H1 (cell line): ENCODE data around the gene LSM10. TPM values are rescaled to one million over a fixed set of nuclear protein-coding genes. Genes with fewer than 3 reads are reported as not detected.

Source experiments
- CTCF ChIA-PET: fragments of 300-600 bp; sonication (Branson Sonifier 250); formaldehyde crosslinking; loops from one replicate; lab custom pipeline; 2021; ENCODE audit not compliant: partially characterized antibody; lab: Charles Lee
- POLR2A ChIA-PET: fragments of 300-600 bp; sonication (Branson Sonifier 250); formaldehyde crosslinking; loops from one replicate; lab custom pipeline; 2021; ENCODE audit warnings: inconsistent platforms; ENCODE audit not compliant: partially characterized antibody; lab: Charles Lee
- DNase-seq, 2 experiments: peaks; one replicate each; pipeline versions ENCODE4 v3.0.0 to v3.0.0-alpha.2; 2010 to 2022; ENCODE audit warnings: low spot score in 2 of 2, low read depth in 1 of 2, mixed read lengths in 1 of 2
- FAIRE-seq: peaks from 2 replicates; lab custom pipeline; 2011; peaks lifted over from hg19 to GRCh38; lab: Jason Lieb, UNC
- H2AFZ ChIP-seq: 2 replicates; pipeline ENCODE4 v1.8.1; 2012; ENCODE audit warnings: low read length, inconsistent platforms
- H2AK5ac ChIP-seq: 2 replicates; pipeline ENCODE4 v1.6.1; 2013; ENCODE audit warnings: low read depth, low read length
- H2BK120ac ChIP-seq: replicated peaks from 2 replicates; pipeline ENCODE3; 2013; ENCODE audit warnings: low read depth, low read length, inconsistent platforms
- H2BK12ac ChIP-seq: 2 replicates; pipeline ENCODE4 v1.6.1; 2013; ENCODE audit warnings: low read depth, low read length
- H2BK15ac ChIP-seq: 2 replicates; pipeline ENCODE4 v1.6.1; 2013; ENCODE audit warnings: low read length
- H2BK20ac ChIP-seq: 2 replicates; pipeline ENCODE4 v1.6.1; 2013; ENCODE audit warnings: low read length
- H2BK5ac ChIP-seq: 2 replicates; pipeline ENCODE4 v1.6.1; 2013; ENCODE audit warnings: low read depth, low read length
- H3K14ac ChIP-seq: 2 replicates; pipeline ENCODE4 v1.6.1; 2013; ENCODE audit warnings: inconsistent platforms; ENCODE audit not compliant: insufficient read length
- H3K18ac ChIP-seq: 2 replicates; pipeline ENCODE4 v1.6.1; 2013; ENCODE audit warnings: low read length; ENCODE audit errors: extremely low read depth
- H3K23ac ChIP-seq: 2 replicates; pipeline ENCODE4 v1.6.1; 2013; ENCODE audit warnings: inconsistent platforms; ENCODE audit not compliant: insufficient read length
- H3K23me2 ChIP-seq: 2 replicates; pipeline ENCODE4 v1.6.1; 2013; ENCODE audit warnings: low read depth, low read length
- H3K27ac ChIP-seq: 2 replicates; pipeline ENCODE4 v1.6.1; 2011; ENCODE audit warnings: low read depth, low read length, inconsistent platforms
- H3K27me3 ChIP-seq, 4 experiments: replicated peaks in 1 of 4; 1 replicate in 1 of 4; 2 replicates in 3 of 4; pipeline versions ENCODE4 v1.6.1 to v1.8.1; 2011 to 2013; ENCODE audit warnings: low read length in 3 of 4, mild to moderate bottlenecking in 3 of 4, inconsistent platforms in 2 of 4, mixed read lengths in 2 of 4, moderate library complexity in 1 of 4; ENCODE audit not compliant: control insufficient read depth in 3 of 4, insufficient read depth in 3 of 4; ENCODE audit errors: extremely low read depth in 1 of 4
- H3K36me3 ChIP-seq, 4 experiments: 2 replicates each; pipeline versions ENCODE4 v1.6.1 to v1.8.1; 2011 to 2013; ENCODE audit warnings: mild to moderate bottlenecking in 4 of 4, low read length in 3 of 4, moderate library complexity in 2 of 4, control low read depth in 1 of 4, inconsistent platforms in 1 of 4; ENCODE audit not compliant: insufficient read depth in 4 of 4, control insufficient read depth in 2 of 4
- H3K4ac ChIP-seq: replicated peaks from 2 replicates; pipeline ENCODE3; 2013; ENCODE audit warnings: low read length, low read depth, mixed read lengths, inconsistent platforms; ENCODE audit not compliant: insufficient read length
- H3K4me1 ChIP-seq, 4 experiments: replicated peaks in 1 of 4; 1 replicate in 1 of 4; 2 replicates in 3 of 4; pipeline versions ENCODE4 v1.6.1 to v1.8.1; 2011 to 2013; ENCODE audit warnings: low read length in 3 of 4, inconsistent platforms in 2 of 4, mixed read lengths in 1 of 4; ENCODE audit not compliant: insufficient read depth in 4 of 4, control insufficient read depth in 3 of 4
- H3K4me2 ChIP-seq, 2 experiments: 2 replicates each; pipeline versions ENCODE4 v1.6.1 to v1.8.1; 2011 to 2013; ENCODE audit warnings: low read depth in 2 of 2, low read length in 2 of 2, control low read depth in 1 of 2, inconsistent platforms in 1 of 2, mild to moderate bottlenecking in 1 of 2; ENCODE audit not compliant: insufficient read depth in 1 of 2
- H3K4me3 ChIP-seq, 4 experiments: fragments of 200-600, 300-600 bp in 1 of 4; sonication (generic), shearing (Covaris generic), sonication (Bioruptor Twin) in 1 of 4; 2 replicates each; pipeline versions ENCODE4 v1.5.1 to v1.8.1; 2011 to 2016; ENCODE audit warnings: low read length in 4 of 4, low read depth in 3 of 4, control low read depth in 2 of 4, inconsistent platforms in 2 of 4, mild to moderate bottlenecking in 2 of 4, mixed read lengths in 1 of 4, moderate library complexity in 1 of 4; ENCODE audit not compliant: insufficient read depth in 2 of 4; ENCODE audit errors: extremely low read depth in 1 of 4
- H3K56ac ChIP-seq: replicated peaks from 2 replicates; pipeline ENCODE3; 2013; ENCODE audit warnings: low read depth, mild to moderate bottlenecking, mixed read lengths, low read length, inconsistent platforms; ENCODE audit not compliant: insufficient read length
- H3K79me1 ChIP-seq: 2 replicates; pipeline ENCODE4 v1.6.1; 2013; ENCODE audit warnings: low read depth, low read length, control low read depth
- H3K79me2 ChIP-seq, 2 experiments: 2 replicates each; pipeline versions ENCODE4 v1.6.1 to v1.8.1; 2012 to 2013; ENCODE audit warnings: low read length in 2 of 2, mild to moderate bottlenecking in 2 of 2, inconsistent platforms in 1 of 2; ENCODE audit not compliant: insufficient read depth in 2 of 2, control insufficient read depth in 1 of 2
- H3K9ac ChIP-seq, 4 experiments: replicated peaks in 1 of 4; 1 replicate in 1 of 4; 2 replicates in 3 of 4; pipeline versions ENCODE4 v1.6.1 to v1.8.1; 2011 to 2013; ENCODE audit warnings: low read depth in 3 of 4, low read length in 3 of 4, control low read depth in 2 of 4, mild to moderate bottlenecking in 2 of 4, moderate library complexity in 2 of 4, inconsistent platforms in 1 of 4; ENCODE audit errors: extremely low read depth in 1 of 4
- H3K9me3 ChIP-seq, 2 experiments: 2 replicates each; pipeline versions ENCODE4 v1.6.1 to v1.8.1; 2012 to 2013; ENCODE audit warnings: mild to moderate bottlenecking in 2 of 2, moderate library complexity in 2 of 2, control low read depth in 1 of 2, inconsistent platforms in 1 of 2, low read depth in 1 of 2, low read length in 1 of 2, mixed read lengths in 1 of 2; ENCODE audit not compliant: insufficient read depth in 2 of 2
- H4K20me1 ChIP-seq, 2 experiments: replicated peaks in 1 of 2; 2 replicates each; pipeline versions ENCODE3 to v1.8.1; 2011 to 2013; ENCODE audit warnings: inconsistent platforms in 2 of 2, low read length in 2 of 2, mild to moderate bottlenecking in 1 of 2; ENCODE audit not compliant: insufficient read depth in 2 of 2, control insufficient read depth in 1 of 2
- H4K5ac ChIP-seq: 2 replicates; pipeline ENCODE4 v1.6.1; 2013; ENCODE audit warnings: low read length, low read depth, mixed read lengths, inconsistent platforms; ENCODE audit not compliant: insufficient read length
- H4K8ac ChIP-seq: 2 replicates; pipeline ENCODE4 v1.8.0; 2013; ENCODE audit warnings: mild to moderate bottlenecking, moderate library complexity, low read length, inconsistent platforms; ENCODE audit not compliant: insufficient read depth; ENCODE audit errors: extremely low read depth
- H4K91ac ChIP-seq: replicated peaks from 2 replicates; pipeline ENCODE3; 2013; ENCODE audit warnings: low read length, mixed read lengths, inconsistent platforms; ENCODE audit not compliant: insufficient read length
- BRCA1 ChIP-seq: IDR thresholded peaks from 2 replicates; pipeline ENCODE4 v1.6.1; 2012; ENCODE audit warnings: low read depth, low read length, improper control_type of control experiment
- EP300 ChIP-seq, 2 experiments: IDR thresholded peaks; 1 replicate in 1 of 2; 2 replicates in 1 of 2; pipeline ENCODE4 v1.6.1; 2011 to 2012; ENCODE audit warnings: low read depth in 2 of 2, low read length in 2 of 2, mild to moderate bottlenecking in 2 of 2, borderline replicate concordance in 1 of 2, inconsistent platforms in 1 of 2, moderate library complexity in 1 of 2
- GTF2F1 ChIP-seq: IDR thresholded peaks from 2 replicates; pipeline ENCODE4 v1.6.1; 2012; ENCODE audit warnings: low read depth, low read length, improper control_type of control experiment, borderline replicate concordance
- SIN3A ChIP-seq, 2 experiments: IDR thresholded peaks in 1 of 2; conservative IDR thresholded peaks in 1 of 2; 2 replicates each; pipeline ENCODE4 v1.6.1; 2011 to 2012; ENCODE audit warnings: low read length in 2 of 2, improper control_type of control experiment in 1 of 2, low read depth in 1 of 2, mild to moderate bottlenecking in 1 of 2
- SIRT6 ChIP-seq: IDR thresholded peaks from one replicate; pipeline ENCODE4 v1.7.1; 2012; ENCODE audit warnings: low read length, inconsistent platforms
- SIX5 ChIP-seq: IDR thresholded peaks from 2 replicates; pipeline ENCODE4 v1.6.1; 2011; ENCODE audit warnings: mild to moderate bottlenecking, low read depth, low read length
- SP1 ChIP-seq: IDR thresholded peaks from 2 replicates; pipeline ENCODE4 v1.6.1; 2011; ENCODE audit warnings: low read depth, low read length
- SP2 ChIP-seq: IDR thresholded peaks from 2 replicates; pipeline ENCODE4 v1.6.1; 2012; ENCODE audit warnings: mild to moderate bottlenecking, low read length, inconsistent platforms
- SP4 ChIP-seq: IDR thresholded peaks from 2 replicates; pipeline ENCODE4 v1.6.1; 2012; ENCODE audit warnings: low read length, inconsistent platforms
- SUZ12 ChIP-seq: fragments of 200-600 bp; sonication (generic); IDR thresholded peaks from 2 replicates; pipeline ENCODE4 v1.6.1; 2012; ENCODE audit warnings: mild to moderate bottlenecking, inconsistent platforms, low read length, moderate library complexity, mixed read lengths
- YY1 ChIP-seq: IDR thresholded peaks from 2 replicates; pipeline ENCODE4 v1.6.1; 2011; ENCODE audit warnings: low read depth, mild to moderate bottlenecking, low read length
- WGBS, 2 experiments: shearing (Covaris generic) in 1 of 2; methylation state at CpG; one replicate each; pipeline versions ENCODE4 v1.1.6 to v1.1.7; 2013 to 2015; ENCODE audit warnings: low lambda C conversion rate in 2 of 2, mixed read lengths in 2 of 2, inconsistent platforms in 1 of 2, low coverage in 1 of 2, missing lambda C conversion rate in 1 of 2; ENCODE audit not compliant: insufficient replicate concordance in 2 of 2, insufficient coverage in 1 of 2, insufficient read length in 1 of 2; ENCODE audit errors: extremely low coverage in 1 of 2, missing lambda C conversion rate in 1 of 2; 5-methylcytosine and 5-hydroxymethylcytosine counted together
- polyA plus RNA-seq, 7 experiments: library from polyadenylated mRNA; depleted of rRNA in 3 of 7; stranded (reverse) in 5 of 7; unstranded in 2 of 7; fragments of >200 nt in 5 of 7; fragments of 200-250 nt in 2 of 7; gene quantifications; 1 replicate in 5 of 7; 2 replicates in 1 of 7; 4 replicates in 1 of 7; pipeline versions ENCODE4 v1.2.1 to v1.2.3, GENCODE V29; 2011 to 2013; ENCODE audit warnings: missing spikeins in 2 of 7, mixed read lengths in 2 of 7
- total RNA-seq: library from RNA; stranded (reverse); fragmentation: NEBNext Ultra II Directional; extraction: Animal tissue kit (Norgen Biotek cat#: 25700); gene quantifications from 2 replicates; pipeline ENCODE4 v1.2.1, GENCODE V29; 2021

LSM10 gene
- total and polyA plus RNA-seq, 2 of the 8 experiments (the other 6 are each of a cell fraction or from before 2014, with no cell fraction given), result 59.5 to 140 TPM

- Histone ChIP-seq H3K36me3 (no peaks in the 10 kb centered on the region), H2BK15ac (peak within 1 kb of the TSS; percentile 49; the same call in 1 of the 2 replicates), H3K4ac (peak within 1 kb of the TSS; percentile 44), H3K18ac (peak within 1 kb of the TSS; percentile 92), H3K23ac (no peak within 1 kb of the TSS), H4K20me1 (peaks cover 2 to 17% of the 10 kb centered on the region in 2 experiments), H3K27me3 (no peaks in the 10 kb centered on the region), H2BK5ac (peak within 1 kb of the TSS; percentile 97), H3K4me2 (peak within 1 kb of the TSS; percentile 83 to 95), H3K9ac (peak within 1 kb of the TSS; percentile 85 to 95 (median 88)), H4K91ac (peak within 1 kb of the TSS; percentile 87), H2AK5ac (peak within 1 kb of the TSS; percentile 95), H2BK20ac (peak within 1 kb of the TSS; percentile 22; the same call in 1 of the 2 replicates), H3K23me2 (peaks cover 9% of the 10 kb centered on the region; the same call in 1 of the 2 replicates), H3K4me1 (peaks cover 6 to 17% (median 10%) of the 10 kb centered on the region in 4 experiments; a peak in 6 of 7 replicates), H4K5ac (peak within 1 kb of the TSS; percentile 74), H3K14ac (no peak within 1 kb of the TSS), H3K79me1 (peaks cover 5% of the 10 kb centered on the region; the same call in 1 of the 2 replicates), H3K79me2 (peaks cover 6 to 42% of the 10 kb centered on the region in 2 experiments), H4K8ac (peak within 1 kb of the TSS; percentile 89; the same call in 1 of the 2 replicates), H2BK12ac (peak within 1 kb of the TSS; percentile 99), H3K27ac (peak within 1 kb of the TSS; percentile 94), H3K56ac (peak within 1 kb of the TSS; percentile 83), H3K4me3 (peak within 1 kb of the TSS; percentile 71 to 94 (median 92)), H3K9me3 (no peaks in the 10 kb centered on the region), H2AFZ (no peak within 1 kb of the TSS), H2BK120ac (peak within 1 kb of the TSS; percentile 56)
- FAIRE-seq (peak; percentile 69), DNase-seq (peak; percentile 91 to 98)
- ChIA-PET POLR2A (interaction anchor here (0.7 to 3.6 kb wide), 30 partner anchors 16 to 237 kb away, joined by 3 to 40 read pairs (median 6); partner anchors contain the start of genes EVA1B, MRPS15, SH3D21 and THRAP3), CTCF (interaction anchor here (0.7 to 9.8 kb wide), 13 partner anchors 11 to 208 kb away, joined by 3 to 90 read pairs (median 5); partner anchors contain the start of gene LSM10)
- 1% methylated on average over 43 of the region's 82 CpGs; no CpG with 5 or more reads in 1 of the 2 experiments for WGBS, 2 experiments
- TF ChIP-seq YY1, result peak; percentile 99
- no peak for TF ChIP-seq SIRT6
- TF ChIP-seq EP300 (IDR thresholded peaks at IDR 0.05; ENCODE audit: borderline replicate concordance in 1 of 2, low read depth in 2 of 2, low read length in 2 of 2), result no peak
- peak; percentile 99 for TF ChIP-seq SP1
- TF ChIP-seq SP2, result peak; percentile 79
- TF ChIP-seq SUZ12, result no peak
- peak; percentile 81 to 85; a peak in 3 of 4 replicates for TF ChIP-seq SIN3A (conservative IDR thresholded peaks at IDR 0.05 in 1 of 2, IDR thresholded peaks at IDR 0.05 in 1 of 2; ENCODE audit: low read depth in 1 of 2, low read length in 2 of 2)
- TF ChIP-seq BRCA1, result no peak
- TF ChIP-seq SP4, result peak; percentile 47; the same call in 1 of the 2 replicates
- no peak for TF ChIP-seq GTF2F1
- TF ChIP-seq SIX5, result peak; percentile 74
Measured at GRCh38 chr1:36385410-36386264, 12.1 kb downstream of the LSM10 start, which contains the start of gene STK40. Gene STK40, minus strand, starts transcription at chr1:36385924. Its CDS starts 24,592 bp downstream, at chr1:36361332.
